PC-9 (cell line): ENCODE measurements around the gene FOXJ1.

Experiments
- EZH2 ChIP-seq: fragments of 200-600 bp; sonication (generic); IDR thresholded peaks from 2 replicates; pipeline ENCODE4 v1.8.0; 2017; ENCODE audit warnings: antibody characterized with exemption, low read depth
- TF ChIP-seq, protein P1 (sequence below): fragments of 200-600 bp; sonication (generic); conservative IDR thresholded peaks from 2 replicates; pipeline ENCODE4 v1.6.1; 2017; ENCODE audit warnings: mixed run types, antibody characterized with exemption, mild to moderate bottlenecking, moderate library complexity

DNA sequence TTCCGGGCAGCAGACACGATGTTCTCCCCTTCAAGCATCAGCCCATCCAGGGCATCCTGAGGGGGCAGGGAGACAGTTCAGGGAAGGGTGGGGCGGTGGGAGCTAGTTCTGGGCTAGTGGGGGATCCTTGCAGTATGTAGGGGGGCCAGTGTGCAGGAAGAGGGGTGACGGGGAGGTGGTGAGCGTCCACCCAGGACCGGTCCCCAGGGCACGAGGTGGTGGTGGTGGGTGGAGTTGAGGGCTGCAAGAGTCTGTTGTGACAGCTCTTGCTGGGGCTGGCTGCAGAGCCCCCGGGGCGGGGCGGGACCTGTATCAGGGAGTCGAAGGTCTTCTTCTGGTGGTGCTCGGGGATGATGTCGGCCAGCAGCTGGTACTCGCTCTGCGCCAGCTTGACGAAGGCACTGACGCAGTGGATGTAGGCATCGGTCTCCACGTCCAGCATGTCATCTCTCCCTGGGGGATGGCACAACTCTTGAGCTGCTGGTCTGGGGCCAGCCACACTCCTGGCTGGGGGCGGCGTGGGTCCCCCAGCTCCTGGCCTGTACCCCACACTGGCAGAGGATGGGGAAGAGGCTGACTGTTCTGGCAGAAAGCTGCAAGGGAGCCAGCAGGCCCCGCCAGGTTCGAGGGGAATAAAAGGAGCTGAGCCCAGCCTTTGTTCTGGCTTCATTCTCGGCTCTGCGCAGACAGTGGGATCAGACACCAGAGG, 52.0 kb downstream of the FOXJ1 start:
- TF ChIP-seq, protein P1, sequence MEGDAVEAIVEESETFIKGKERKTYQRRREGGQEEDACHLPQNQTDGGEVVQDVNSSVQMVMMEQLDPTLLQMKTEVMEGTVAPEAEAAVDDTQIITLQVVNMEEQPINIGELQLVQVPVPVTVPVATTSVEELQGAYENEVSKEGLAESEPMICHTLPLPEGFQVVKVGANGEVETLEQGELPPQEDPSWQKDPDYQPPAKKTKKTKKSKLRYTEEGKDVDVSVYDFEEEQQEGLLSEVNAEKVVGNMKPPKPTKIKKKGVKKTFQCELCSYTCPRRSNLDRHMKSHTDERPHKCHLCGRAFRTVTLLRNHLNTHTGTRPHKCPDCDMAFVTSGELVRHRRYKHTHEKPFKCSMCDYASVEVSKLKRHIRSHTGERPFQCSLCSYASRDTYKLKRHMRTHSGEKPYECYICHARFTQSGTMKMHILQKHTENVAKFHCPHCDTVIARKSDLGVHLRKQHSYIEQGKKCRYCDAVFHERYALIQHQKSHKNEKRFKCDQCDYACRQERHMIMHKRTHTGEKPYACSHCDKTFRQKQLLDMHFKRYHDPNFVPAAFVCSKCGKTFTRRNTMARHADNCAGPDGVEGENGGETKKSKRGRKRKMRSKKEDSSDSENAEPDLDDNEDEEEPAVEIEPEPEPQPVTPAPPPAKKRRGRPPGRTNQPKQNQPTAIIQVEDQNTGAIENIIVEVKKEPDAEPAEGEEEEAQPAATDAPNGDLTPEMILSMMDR = no peak
- no peak for TF ChIP-seq EZH2
